CD8-positive, alpha-beta memory T cell (primary cell): ENCODE results near the gene MLLT11. TPM values are rescaled to one million over a fixed set of nuclear protein-coding genes. Genes with fewer than 3 reads are reported as not detected.

Experiments used
- CTCF ChIA-PET: fragments of 350-600 bp; sonication (Branson Sonifier 250); formaldehyde crosslinking; loops from one replicate; lab custom pipeline; 2021; ENCODE audit warnings: antibody characterized with exemption; lab: Charles Lee
- POLR2A ChIA-PET: fragments of 350-600 bp; sonication (Branson Sonifier 250); formaldehyde crosslinking; loops from one replicate; lab custom pipeline; 2021; ENCODE audit warnings: antibody characterized with exemption; lab: Charles Lee
- DNase-seq, 5 donors: peaks; one replicate each; pipeline versions ENCODE4 v3.0.0 to v3.0.0-alpha.2; 2020 to 2022; ENCODE audit warnings: mixed read lengths in 1 of 5
- H3K27ac ChIP-seq: one replicate; pipeline ENCODE4 v1.7.0; 2013; ENCODE audit warnings: low read depth, mild to moderate bottlenecking, low read length, moderate library complexity
- H3K27me3 ChIP-seq: 2 replicates; pipeline ENCODE4 v1.7.0; 2013; ENCODE audit warnings: low read length, mild to moderate bottlenecking; ENCODE audit not compliant: insufficient read depth, poor library complexity, severe bottlenecking
- H3K36me3 ChIP-seq: 2 replicates; pipeline ENCODE4 v1.7.0; 2013; ENCODE audit warnings: mild to moderate bottlenecking, low read length, moderate library complexity; ENCODE audit not compliant: insufficient read depth
- H3K4me1 ChIP-seq: 2 replicates; pipeline ENCODE4 v1.7.0; 2013; ENCODE audit warnings: mild to moderate bottlenecking, low read length, moderate library complexity; ENCODE audit not compliant: insufficient read depth
- H3K4me3 ChIP-seq: 2 replicates; pipeline ENCODE4 v1.7.0; 2013; ENCODE audit warnings: mild to moderate bottlenecking, low read length
- H3K9me3 ChIP-seq: 2 replicates; pipeline ENCODE4 v1.7.0; 2013; ENCODE audit warnings: mild to moderate bottlenecking, low read length
- H3K27ac Mint-ChIP-seq, 8 donors: one replicate each; pipeline ENCODE4 v1.8.0; 2020 to 2021; ENCODE audit warnings: mixed read lengths in 8 of 8, mild to moderate bottlenecking in 6 of 8, inconsistent platforms in 3 of 8, moderate library complexity in 3 of 8
- H3K27me3 Mint-ChIP-seq, 2 donors: one replicate each; pipeline ENCODE4 v1.8.0; 2020 to 2021; ENCODE audit warnings: mixed read lengths in 2 of 2, mild to moderate bottlenecking in 1 of 2, moderate library complexity in 1 of 2
- H3K36me3 Mint-ChIP-seq, 3 donors: one replicate each; pipeline ENCODE4 v1.8.0; 2020 to 2021; ENCODE audit warnings: mixed read lengths in 3 of 3, inconsistent platforms in 1 of 3, mild to moderate bottlenecking in 1 of 3
- H3K4me1 Mint-ChIP-seq, 3 donors: one replicate each; pipeline ENCODE4 v1.8.0; 2020 to 2021; ENCODE audit warnings: mixed read lengths in 3 of 3, inconsistent platforms in 1 of 3, mild to moderate bottlenecking in 1 of 3
- H3K4me3 Mint-ChIP-seq, 7 donors: one replicate each; pipeline ENCODE4 v1.8.0; 2020 to 2021; ENCODE audit warnings: mixed read lengths in 7 of 7, mild to moderate bottlenecking in 6 of 7, moderate library complexity in 4 of 7, inconsistent platforms in 2 of 7
- H3K9me3 Mint-ChIP-seq, 5 donors: one replicate each; pipeline ENCODE4 v1.8.0; 2020 to 2022; ENCODE audit warnings: mixed read lengths in 5 of 5, mild to moderate bottlenecking in 3 of 5, moderate library complexity in 2 of 5, inconsistent platforms in 1 of 5
- polyA plus RNA-seq: library from polyadenylated mRNA; unstranded; fragments of 300-500 nt; fragmentation: Illumina TruSeq; gene quantifications from one replicate; pipeline ENCODE4 v1.2.3, GENCODE V29; 2021
- total RNA-seq, 2 experiments: library from RNA; stranded (reverse); gene quantifications; one replicate each; pipeline ENCODE4 v1.2.3, GENCODE V29; 2021

The MLLT11 gene
- total and polyA plus RNA-seq, 3 experiments from 2014 or later, result 3.3 to 4.7 (median 3.9) TPM

DNA sequence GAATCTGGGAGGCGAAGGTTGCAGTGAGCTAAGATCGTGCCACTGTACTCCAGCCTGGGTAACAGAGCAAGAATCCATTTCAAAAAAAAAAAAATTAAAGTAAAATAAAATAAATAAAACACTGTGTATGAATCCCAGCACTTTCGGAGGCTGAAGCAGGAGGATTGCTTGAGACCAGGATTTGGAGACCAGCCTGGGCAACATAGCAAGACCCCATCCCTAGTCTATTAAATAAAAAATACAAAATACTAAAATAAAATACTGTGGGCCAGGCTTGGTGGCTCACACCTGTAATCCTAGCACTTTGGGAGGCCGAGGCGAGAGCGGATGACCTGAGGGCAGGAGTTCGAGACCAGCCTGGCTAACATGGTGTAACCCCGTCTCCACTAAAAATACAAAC, 28.0 kb upstream of the MLLT11 start:
- POLR2A ChIA-PET, result interaction anchor here (0.7 kb wide), 1 partner anchor 77 kb away, joined by 4 read pairs; no protein-coding TSS in a partner anchor
- Mint-ChIP-seq H3K9me3 (no peaks in the 10 kb centered on the region), H3K36me3 (peaks cover 5 to 60% (median 26%) of the 10 kb centered on the region in 3 donors), H3K4me3 (no peak overlapping the region), H3K27me3 (no peaks in the 10 kb centered on the region), H3K4me1 (peaks cover 0 to 6% (median 2%) of the 10 kb centered on the region in 3 donors), H3K27ac (no peak overlapping the region)
- Histone ChIP-seq H3K4me1 (no peaks in the 10 kb centered on the region), H3K27me3 (no peaks in the 10 kb centered on the region), H3K36me3 (peaks cover 26% of the 10 kb centered on the region), H3K9me3 (no peaks in the 10 kb centered on the region), H3K4me3 (no peak overlapping the region), H3K27ac (no peak overlapping the region)
- DNase-seq, result no peak
- CTCF ChIA-PET, result interaction anchor here (1.0 to 1.6 kb wide), 2 partner anchors 16 to 68 kb away, joined by 3 to 7 read pairs; partner anchors contain the start of gene C1orf56

DNA sequence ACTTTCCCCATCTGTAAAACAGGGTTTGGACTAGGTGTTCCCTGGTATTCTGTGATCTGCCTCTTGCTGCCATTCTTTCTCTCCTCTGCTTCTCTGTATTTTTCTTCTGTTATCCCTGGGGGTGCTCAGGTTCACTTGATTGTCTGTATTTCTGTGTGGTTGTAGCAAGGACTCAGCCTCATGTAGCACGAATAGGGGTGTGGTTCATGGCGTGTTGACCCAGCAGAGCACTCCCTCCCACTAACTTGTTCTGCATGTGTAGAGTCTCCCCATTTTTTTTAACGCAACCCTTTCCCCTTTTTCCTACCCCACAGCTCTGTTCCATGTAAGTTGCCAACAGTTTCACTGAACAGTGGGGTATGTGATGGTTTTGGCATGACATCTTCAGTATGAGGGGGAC, 25.0 kb upstream of the MLLT11 start:
- Histone ChIP-seq H3K36me3 (peaks cover 16% of the 10 kb centered on the region), H3K27me3 (no peaks in the 10 kb centered on the region), H3K27ac (no peak overlapping the region), H3K4me1 (no peaks in the 10 kb centered on the region), H3K4me3 (no peak overlapping the region), H3K9me3 (no peaks in the 10 kb centered on the region)
- peaks cover 0 to 6% (median 4%) of the 10 kb centered on the region in 3 donors for H3K4me1 Mint-ChIP-seq
- H3K27ac Mint-ChIP-seq, result peak overlapping the region in 5 of 8 donors; percentile 2 to 80 (median 59)
- ChIA-PET POLR2A (no interaction called here), CTCF (no interaction called here)
- H3K36me3 Mint-ChIP-seq, result peaks cover 0 to 37% (median 16%) of the 10 kb centered on the region in 3 donors
- DNase-seq, result no peak
- H3K9me3 Mint-ChIP-seq, result no peaks in the 10 kb centered on the region
- no peak overlapping the region for H3K4me3 Mint-ChIP-seq
- no peaks in the 10 kb centered on the region for H3K27me3 Mint-ChIP-seq

DNA sequence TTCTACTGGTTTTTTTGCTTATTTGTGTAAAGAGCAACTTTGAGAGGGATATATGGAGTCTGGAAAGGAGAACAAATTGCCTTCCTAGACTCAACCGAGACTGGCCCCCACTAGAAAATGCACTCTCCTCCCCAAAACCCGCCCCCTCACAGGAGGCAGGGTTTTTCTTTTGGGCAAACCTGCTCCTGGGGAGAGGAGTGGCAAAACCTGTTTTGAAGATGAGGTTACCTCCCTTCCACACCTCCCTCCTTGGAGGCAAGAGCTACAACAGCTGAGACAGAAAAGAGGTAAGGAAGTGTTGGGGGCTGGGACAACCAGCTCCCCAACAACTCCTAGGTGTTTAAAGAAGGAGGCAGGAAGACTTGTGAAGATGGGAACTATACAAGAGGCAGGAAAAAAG, 23.8 kb upstream of the MLLT11 start, which contains the start of gene BNIPL:
BNIPL (plus strand) TSS at position 231 of the 400 bp plus-strand sequence; CDS start at position 371, 140 bp downstream.
- H3K27ac Mint-ChIP-seq, result peak within 1 kb of the TSS in 6 of 8 donors; percentile 59 to 90 (median 76)

DNA sequence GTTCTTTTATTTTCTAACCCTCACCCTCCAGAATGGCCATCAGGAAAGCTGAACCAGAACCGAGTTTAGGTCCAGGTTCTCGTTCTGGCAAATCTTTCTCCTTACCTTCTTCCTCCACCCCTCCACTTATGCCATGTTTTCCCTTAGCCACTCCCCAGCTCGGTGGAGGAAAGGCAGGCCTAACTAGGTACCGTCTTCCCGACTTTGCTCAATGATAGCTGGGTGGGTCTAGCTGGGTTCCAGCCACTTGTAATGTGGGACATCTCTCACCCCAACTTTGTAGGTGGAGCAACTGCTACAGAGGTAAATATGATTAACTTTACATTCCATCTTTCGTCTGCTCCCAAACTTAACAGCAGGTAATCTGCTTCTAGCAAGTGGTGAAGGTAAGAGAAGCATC, 23.2 kb upstream of the MLLT11 start:
- no peaks in the 10 kb centered on the region for H3K27me3 ChIP-seq
- POLR2A ChIA-PET, result interaction anchor here (0.7 kb wide), 1 partner anchor 33 kb away, joined by 6 read pairs; no protein-coding TSS in a partner anchor
- Mint-ChIP-seq H3K9me3 (no peaks in the 10 kb centered on the region), H3K36me3 (peaks cover 0 to 23% (median 10%) of the 10 kb centered on the region in 3 donors), H3K4me1 (peaks cover 0 to 6% (median 4%) of the 10 kb centered on the region in 3 donors), H3K27me3 (no peaks in the 10 kb centered on the region), H3K27ac (peak overlapping the region in 4 of 8 donors; percentile 58 to 90 (median 66)), H3K4me3 (no peak overlapping the region)
- H3K4me1 ChIP-seq, result no peaks in the 10 kb centered on the region
- H3K4me3 ChIP-seq, result no peak overlapping the region
- peaks cover 12% of the 10 kb centered on the region for H3K36me3 ChIP-seq
- H3K9me3 ChIP-seq, result no peaks in the 10 kb centered on the region
- H3K27ac ChIP-seq, result no peak overlapping the region
- no peak for DNase-seq
- CTCF ChIA-PET, result interaction anchor here (1.2 to 2.0 kb wide), 2 partner anchors 12 to 23 kb away, joined by 4 to 6 read pairs; partner anchors contain the start of genes CDC42SE1 and MLLT11

More for the DNA sequence above, 23.8 kb upstream of the MLLT11 start, which contains the start of gene BNIPL:
- Histone ChIP-seq H3K4me1 (no peaks in the 10 kb centered on the region), H3K27ac (no peak within 1 kb of the TSS), H3K27me3 (no peaks in the 10 kb centered on the region), H3K4me3 (no peak within 1 kb of the TSS), H3K9me3 (no peaks in the 10 kb centered on the region), H3K36me3 (peaks cover 12% of the 10 kb centered on the region)
- CTCF ChIA-PET, result interaction anchor here (1.2 to 2.0 kb wide), 2 partner anchors 11 to 23 kb away, joined by 4 to 6 read pairs; partner anchors contain the start of genes CDC42SE1 and MLLT11
- no peak within 1 kb of the TSS for H3K4me3 Mint-ChIP-seq
- no peaks in the 10 kb centered on the region for H3K27me3 Mint-ChIP-seq
- no peak for DNase-seq
- H3K36me3 Mint-ChIP-seq, result peaks cover 0 to 26% (median 13%) of the 10 kb centered on the region in 3 donors
- H3K4me1 Mint-ChIP-seq, result peaks cover 0 to 6% (median 4%) of the 10 kb centered on the region in 3 donors
- POLR2A ChIA-PET, result interaction anchor here (0.7 kb wide), 1 partner anchor 33 kb away, joined by 6 read pairs; no protein-coding TSS in a partner anchor
- H3K9me3 Mint-ChIP-seq, result no peaks in the 10 kb centered on the region

DNA sequence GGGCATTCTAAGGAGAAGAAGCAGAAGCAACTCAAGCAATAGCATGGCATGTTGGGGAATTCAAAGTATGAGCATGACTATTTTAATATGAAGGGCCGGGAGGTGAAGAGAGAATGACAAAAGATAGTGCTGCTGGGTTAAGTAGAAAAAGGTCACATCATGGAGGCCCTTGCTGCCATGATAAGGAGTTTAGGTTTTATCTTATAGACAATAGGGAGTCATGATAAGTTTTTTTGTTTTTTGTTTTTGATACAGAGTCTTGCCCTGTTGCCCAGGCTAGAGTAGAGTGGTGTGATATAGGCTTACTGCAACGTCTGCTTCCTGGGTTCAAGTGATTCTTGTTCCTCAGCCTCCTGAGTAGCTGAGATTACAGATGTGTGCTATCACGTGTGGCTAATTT, 20.7 kb upstream of the MLLT11 start:
- H3K36me3 Mint-ChIP-seq, result peaks cover 0 to 13% (median 9%) of the 10 kb centered on the region in 3 donors
- Histone ChIP-seq H3K4me3 (no peak overlapping the region), H3K36me3 (peaks cover 4% of the 10 kb centered on the region), H3K27ac (no peak overlapping the region), H3K9me3 (no peaks in the 10 kb centered on the region), H3K27me3 (no peaks in the 10 kb centered on the region), H3K4me1 (peaks cover 8% of the 10 kb centered on the region)
- peak overlapping the region in 1 of 8 donors; percentile 15 for H3K27ac Mint-ChIP-seq
- H3K27me3 Mint-ChIP-seq, result no peaks in the 10 kb centered on the region
- no peak for DNase-seq
- CTCF ChIA-PET, result interaction anchor here (3.7 kb wide), 1 partner anchor 15 kb away, joined by 13 read pairs; no protein-coding TSS in a partner anchor
- POLR2A ChIA-PET, result no interaction called here
- no peaks in the 10 kb centered on the region for H3K9me3 Mint-ChIP-seq
- peaks cover 10 to 19% (median 12%) of the 10 kb centered on the region in 3 donors for H3K4me1 Mint-ChIP-seq
- H3K4me3 Mint-ChIP-seq, result no peak overlapping the region

DNA sequence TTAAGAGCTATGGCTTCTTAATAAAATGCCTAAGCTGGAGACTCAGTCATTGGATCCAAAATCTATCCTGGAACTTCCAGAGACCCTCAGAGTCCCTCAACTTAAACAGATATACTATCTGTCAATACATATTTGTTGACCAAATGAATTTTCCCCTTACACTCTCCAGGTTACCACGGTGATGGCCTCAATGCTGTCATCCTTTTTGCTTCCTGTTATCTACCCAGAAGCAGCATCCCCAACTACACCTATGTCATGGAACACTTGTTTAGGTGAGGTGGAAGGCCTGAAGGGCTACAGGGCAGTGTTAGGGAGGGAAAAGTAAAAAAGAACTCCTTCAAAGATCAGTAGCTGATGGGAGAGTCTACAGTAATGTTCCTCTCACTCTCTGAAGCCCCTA, 17.0 kb upstream of the MLLT11 start:
- ChIA-PET POLR2A (no interaction called here), CTCF (interaction anchor here (1.2 to 8.9 kb wide), 5 partner anchors 14 to 36 kb away, joined by 3 to 94 read pairs (median 8); partner anchors contain the start of genes CDC42SE1, GABPB2, MINDY1 and MLLT11)
- peaks cover 0 to 1% (median 0%) of the 10 kb centered on the region in 5 donors for H3K9me3 Mint-ChIP-seq
- peaks cover 24 to 35% (median 31%) of the 10 kb centered on the region in 3 donors for H3K4me1 Mint-ChIP-seq
- no peaks in the 10 kb centered on the region for H3K27me3 Mint-ChIP-seq
- no peak overlapping the region for H3K4me3 Mint-ChIP-seq
- H3K36me3 Mint-ChIP-seq, result peaks cover 0 to 7% (median 1%) of the 10 kb centered on the region in 3 donors
- Histone ChIP-seq H3K4me1 (peaks cover 21% of the 10 kb centered on the region), H3K27me3 (no peaks in the 10 kb centered on the region), H3K4me3 (no peak overlapping the region), H3K9me3 (no peaks in the 10 kb centered on the region), H3K36me3 (no peaks in the 10 kb centered on the region), H3K27ac (no peak overlapping the region)
- peak in 1 of 5 donors; percentile 53 for DNase-seq
- peak overlapping the region in 4 of 8 donors; percentile 26 to 81 (median 74) for H3K27ac Mint-ChIP-seq

DNA sequence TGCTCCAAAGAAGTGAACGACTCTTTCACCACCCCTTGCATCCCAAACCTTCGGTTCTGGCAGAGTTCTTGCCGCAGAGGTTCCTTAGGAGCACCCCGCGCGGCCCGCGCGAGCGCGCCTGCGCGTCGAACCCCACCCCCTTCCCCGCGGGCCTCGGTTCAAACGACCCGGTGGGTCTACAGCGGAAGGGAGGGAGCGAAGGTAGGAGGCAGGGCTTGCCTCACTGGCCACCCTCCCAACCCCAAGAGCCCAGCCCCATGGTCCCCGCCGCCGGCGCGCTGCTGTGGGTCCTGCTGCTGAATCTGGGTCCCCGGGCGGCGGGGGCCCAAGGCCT, 12.6 kb upstream of the MLLT11 start, which contains the start of gene C1orf56:
C1orf56 (plus strand) TSS at position 161 of the 334 bp plus-strand sequence; CDS start at position 258, 97 bp downstream.
- Histone ChIP-seq H3K4me3 (peak within 1 kb of the TSS; percentile 76), H3K9me3 (no peaks in the 10 kb centered on the region), H3K27ac (peak within 1 kb of the TSS; percentile 53), H3K27me3 (no peaks in the 10 kb centered on the region), H3K36me3 (peaks cover 12% of the 10 kb centered on the region), H3K4me1 (peaks cover 52% of the 10 kb centered on the region)
- DNase-seq, result peak; percentile 46 to 78 (median 58)
- CTCF ChIA-PET, result interaction anchor here (0.6 to 8.9 kb wide), 14 partner anchors 12 to 791 kb away, joined by 3 to 94 read pairs (median 4); partner anchors contain the start of genes CDC42SE1, GABPB2, MLLT11 and TNFAIP8L2
- peak within 1 kb of the TSS; percentile 87 to 98 (median 93) for H3K27ac Mint-ChIP-seq
- peaks cover 61 to 77% (median 74%) of the 10 kb centered on the region in 3 donors for H3K4me1 Mint-ChIP-seq
- peaks cover 0 to 1% (median 0%) of the 10 kb centered on the region in 5 donors for H3K9me3 Mint-ChIP-seq
- H3K36me3 Mint-ChIP-seq, result peaks cover 0 to 22% (median 5%) of the 10 kb centered on the region in 3 donors
- POLR2A ChIA-PET, result interaction anchor here (0.6 to 5.6 kb wide), 4 partner anchors 11 to 51 kb away, joined by 3 to 88 read pairs (median 6); partner anchors contain the start of genes CDC42SE1, MINDY1 and MLLT11
- H3K4me3 Mint-ChIP-seq, result peak within 1 kb of the TSS; percentile 88 to 96 (median 91)
- H3K27me3 Mint-ChIP-seq, result no peaks in the 10 kb centered on the region
